Measurements from ENCODE around the gene GRIN2C.

Gene GRIN2C

GRCh38 chr17:74863420-74864296 is 4.0 kb upstream of the GRIN2C start:
- no peak for DNase-seq

- no peak for DNase-seq
Observed at GRCh38 chr17:74862919-74863318, 3.2 kb upstream of the GRIN2C start.

- DNase-seq, result no peak
Observed at GRCh38 chr17:74862108-74862901, 2.6 kb upstream of the GRIN2C start.

GRCh38 chr17:74861662-74862107 is 2.0 kb upstream of the GRIN2C start:
- no peak for DNase-seq

- DNase-seq, result no peak
Observed at GRCh38 chr17:74860872-74861661, 1.4 kb upstream of the GRIN2C start.

- no peak for DNase-seq
Observed at GRCh38 chr17:74860229-74860871, 665 bp upstream of the GRIN2C start.

- DNase-seq, result no peak
Observed at GRCh38 chr17:74858672-74859458, 820 bp downstream of the GRIN2C start.

- no peak for DNase-seq
Observed at GRCh38 chr17:74857191-74857590, 2.5 kb downstream of the GRIN2C start.

GRCh38 chr17:74856112-74856511 is 3.6 kb downstream of the GRIN2C start:
- no peak for DNase-seq

- DNase-seq, result no peak
Observed at GRCh38 chr17:74855323-74855722, 4.4 kb downstream of the GRIN2C start.

GRCh38 chr17:74854792-74855191 is 4.9 kb downstream of the GRIN2C start:
- DNase-seq, result no peak

- no peak for DNase-seq
Observed at GRCh38 chr17:74853669-74854068, 6.0 kb downstream of the GRIN2C start.

GRCh38 chr17:74853048-74853397 is 6.7 kb downstream of the GRIN2C start:
- DNase-seq, result no peak

- no peak for DNase-seq
Observed at GRCh38 chr17:74852237-74853047, 7.2 kb downstream of the GRIN2C start.

- DNase-seq, result no peak
Observed at GRCh38 chr17:74851612-74852236, 8.0 kb downstream of the GRIN2C start.

- DNase-seq, result no peak
Observed at GRCh38 chr17:74850914-74851313, 8.8 kb downstream of the GRIN2C start.

GRCh38 chr17:74850310-74850709 is 9.4 kb downstream of the GRIN2C start:
- DNase-seq, result no peak

- no peak for DNase-seq
Observed at GRCh38 chr17:74848656-74849399, 10.9 kb downstream of the GRIN2C start.

- DNase-seq, result no peak
Observed at GRCh38 chr17:74846621-74847020, 13.1 kb downstream of the GRIN2C start.

GRCh38 chr17:74843352-74843627 is 16.4 kb downstream of the GRIN2C start:
- no peak for DNase-seq

All from cortex of kidney (tissue), 1 donor.